Fibroblast of the conjunctiva (primary cell): ENCODE measurements around the gene HLA-DMB.
"Not testable (repeated sequence)": the region's sequence is repeated elsewhere in the genome, so short reads cannot be mapped to it uniquely, and the experiment has no call there.

Experiments used
- DNase-seq: peaks from one replicate; pipeline ENCODE4 v3.0.0-alpha.2; 2010; ENCODE audit warnings: low read depth

Gene HLA-DMB

DNA sequence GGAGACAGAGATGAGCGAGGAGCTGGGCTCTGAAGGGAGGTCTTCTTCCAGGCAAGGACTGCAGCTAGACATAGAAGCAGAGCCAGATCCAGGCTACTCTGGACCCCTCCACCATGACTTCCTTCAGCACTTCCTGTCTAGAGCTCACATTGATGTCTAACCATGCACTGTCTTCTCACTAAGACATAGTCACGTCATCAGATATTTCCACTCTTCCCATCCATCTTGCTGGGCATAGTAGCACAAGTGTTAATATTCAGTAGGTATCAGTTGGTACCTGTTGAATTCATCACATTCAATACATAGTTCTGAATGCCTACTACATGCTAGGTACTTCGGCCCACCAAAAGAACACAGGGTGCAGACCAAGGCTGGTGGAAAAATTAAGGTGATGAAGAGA lies 9.2 kb upstream of the HLA-DMB start:
- no peak for DNase-seq

GRCh38 chr6:32949113-32949512 lies 8.3 kb upstream of the HLA-DMB start:
- no peak for DNase-seq

DNA sequence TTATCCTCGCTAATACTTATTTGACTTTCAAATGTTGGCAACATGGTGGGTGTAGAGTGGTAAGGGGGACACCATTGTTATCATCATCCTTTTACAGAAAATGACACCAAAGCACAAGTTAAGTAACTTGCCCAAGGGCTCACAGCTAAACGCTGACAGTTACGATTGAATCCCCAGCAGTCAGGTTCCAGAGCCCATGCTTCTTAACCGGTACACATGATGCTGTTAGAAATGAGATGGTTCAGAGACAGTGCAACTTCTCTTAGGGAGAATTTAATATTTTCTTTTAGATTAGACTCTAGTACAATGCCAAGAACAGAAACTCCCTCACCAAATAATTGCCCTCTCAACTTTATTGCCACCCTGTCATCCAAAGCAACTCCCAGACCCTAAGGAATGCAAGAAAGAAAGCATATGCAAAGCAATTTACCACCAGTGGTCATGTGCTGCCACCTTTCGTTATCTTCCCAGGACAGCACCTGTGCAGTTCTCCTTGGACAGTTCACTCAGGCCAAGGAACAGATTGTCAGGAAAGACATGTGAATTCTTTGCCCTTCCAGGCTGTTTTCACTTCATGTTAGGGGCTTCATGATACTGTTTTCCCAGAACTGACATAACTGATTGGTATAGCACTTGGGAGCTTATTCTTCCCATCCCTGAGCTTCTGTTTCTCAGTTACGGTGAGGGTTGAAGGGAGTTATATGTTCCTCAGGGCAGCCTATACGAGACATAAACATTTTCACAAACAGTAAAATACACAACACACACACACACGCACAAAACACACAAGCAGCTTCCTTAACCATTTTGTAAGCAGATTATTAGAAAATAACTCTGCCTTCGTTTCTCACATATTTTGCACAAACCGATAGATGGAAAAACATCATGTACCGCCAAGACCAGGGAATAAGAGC lies 7.0 kb upstream of the HLA-DMB start:
- no peak for DNase-seq

DNA sequence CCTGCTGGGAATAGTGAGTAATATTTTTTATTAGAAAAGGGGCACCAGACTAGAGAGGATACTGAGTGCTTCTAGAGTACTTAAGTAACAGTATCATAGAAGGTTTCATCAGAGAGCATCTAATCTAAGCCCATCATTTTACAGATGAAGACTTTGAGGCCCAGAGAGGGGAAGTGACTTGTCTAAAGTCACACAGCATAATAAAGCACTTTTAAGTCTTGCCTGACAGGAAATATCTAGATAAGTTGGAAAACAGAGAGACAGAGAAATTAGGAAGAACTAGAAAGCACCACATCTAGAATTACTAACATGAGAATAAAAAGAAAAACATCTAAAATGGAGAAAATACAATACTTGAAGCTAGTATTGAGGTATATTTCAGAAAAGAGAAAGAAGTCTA lies 6.1 kb upstream of the HLA-DMB start:
- no peak for DNase-seq

- DNase-seq = no peak
Observed at GRCh38 chr6:32945953-32946352, 5.1 kb upstream of the HLA-DMB start.

GRCh38 chr6:32945108-32945760 lies 4.4 kb upstream of the HLA-DMB start:
- DNase-seq = no peak

GRCh38 chr6:32943864-32944649 lies 3.2 kb upstream of the HLA-DMB start:
- no peak for DNase-seq

DNA sequence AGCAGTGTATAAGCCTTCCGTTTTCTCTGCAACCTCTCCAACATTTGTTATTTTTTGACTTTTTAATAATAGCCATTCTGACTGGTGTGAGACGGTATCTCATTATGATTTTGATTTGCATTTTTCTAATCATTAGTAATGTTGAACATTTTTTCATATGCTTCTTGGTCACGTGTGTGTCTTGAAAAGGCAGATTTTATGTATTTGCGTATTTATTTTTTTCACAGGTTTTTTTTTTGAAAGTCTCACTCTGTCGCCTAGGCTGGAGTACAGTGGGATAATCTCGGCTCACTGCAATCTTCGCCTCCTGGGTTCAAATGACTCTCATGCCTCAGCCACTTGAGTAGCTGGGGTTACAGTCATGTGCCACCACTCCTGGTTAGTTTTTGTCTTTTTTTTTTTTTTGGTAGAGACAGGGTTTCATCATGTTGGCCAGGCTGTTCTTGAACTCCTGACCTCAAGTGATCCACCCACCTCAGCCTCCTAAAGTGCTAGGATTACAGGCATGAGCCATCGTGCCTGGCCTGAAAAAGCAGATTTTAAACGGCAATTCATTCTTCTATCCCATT lies 1.8 kb upstream of the HLA-DMB start:
- DNase-seq = not testable (repeated sequence)

DNA sequence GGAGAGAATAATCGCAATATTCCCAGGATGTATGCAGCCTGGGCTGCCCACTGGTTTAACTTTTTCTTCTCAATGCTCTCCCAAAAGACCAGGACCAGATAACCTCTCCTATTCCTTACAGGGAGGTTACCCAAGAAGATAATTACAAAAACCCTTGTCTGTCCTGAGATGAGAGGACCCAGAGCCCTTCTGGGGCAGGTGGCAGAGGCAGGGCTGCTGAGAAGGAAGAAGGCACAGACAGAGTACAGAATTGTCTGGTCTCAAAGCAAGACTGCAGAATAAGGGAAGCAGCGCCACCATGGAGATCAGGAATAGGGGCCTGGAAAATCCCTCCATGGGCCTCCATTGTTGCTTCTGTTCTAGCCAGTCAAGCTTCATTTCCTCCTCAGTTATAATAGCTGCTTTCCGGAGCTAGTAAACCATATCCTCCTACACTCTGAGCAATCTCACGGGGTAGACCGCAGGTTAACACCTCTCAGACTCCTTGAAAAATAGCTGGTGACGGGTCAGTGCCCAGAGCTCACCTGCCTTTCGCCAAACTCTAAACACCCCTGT lies 463 bp upstream of the HLA-DMB start:
- DNase-seq = no peak

- no peak for DNase-seq
Observed at GRCh38 chr6:32938494-32938893, 2.3 kb downstream of the HLA-DMB start.

DNA sequence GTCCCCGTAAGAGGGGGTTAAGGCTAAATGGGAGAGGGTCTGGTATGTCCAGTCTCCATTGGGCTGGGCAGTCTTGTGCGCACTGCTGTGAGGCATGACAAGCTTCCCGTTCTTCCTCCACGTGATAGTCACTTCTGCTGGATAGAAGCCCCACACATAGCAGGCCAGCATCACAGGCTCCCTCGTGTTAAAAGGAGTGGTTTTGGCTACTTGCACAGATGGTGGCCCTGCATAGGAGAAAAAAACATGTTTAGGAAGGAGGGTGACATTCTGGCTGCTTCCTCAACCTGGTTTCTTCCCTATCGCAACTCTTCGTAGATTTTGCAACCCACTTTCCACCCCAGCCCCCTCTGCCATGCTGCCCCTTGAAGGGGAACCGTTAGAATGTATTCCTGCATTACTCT lies 3.6 kb downstream of the HLA-DMB start:
- no peak for DNase-seq

GRCh38 chr6:32936239-32937152 lies 4.3 kb downstream of the HLA-DMB start:
- DNase-seq = no peak

DNA sequence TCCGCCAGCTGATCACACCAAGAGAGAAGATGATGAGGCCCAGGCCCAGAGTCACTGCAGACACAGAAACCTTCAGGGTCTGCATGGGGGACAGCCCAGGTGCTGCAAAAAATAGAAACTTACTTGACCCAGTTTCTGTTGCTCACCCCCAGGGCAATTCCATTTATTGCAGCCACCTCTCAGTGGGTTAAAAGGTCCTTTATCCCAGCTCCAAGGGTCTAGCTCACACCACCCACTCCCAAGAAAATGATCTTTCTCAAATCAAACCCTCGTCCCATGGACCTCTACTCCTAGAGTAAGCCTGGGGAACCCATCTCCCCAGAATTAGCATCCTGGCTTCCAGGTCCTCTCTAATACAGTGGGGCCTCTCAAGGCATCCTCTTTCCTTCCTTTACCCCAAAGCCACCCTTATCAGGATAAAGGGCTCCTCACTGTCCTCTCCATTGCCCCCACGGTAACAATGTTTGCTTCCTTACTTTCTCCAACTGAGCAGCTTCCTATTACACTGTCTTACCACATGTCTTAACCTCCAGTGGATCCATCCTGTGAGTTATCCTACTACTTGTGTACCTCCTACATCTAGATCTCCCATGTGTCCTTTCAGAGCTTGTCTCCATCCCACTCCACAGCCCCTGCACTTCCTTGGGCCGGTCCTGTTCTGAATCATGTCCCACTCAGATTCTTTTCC lies 5.1 kb downstream of the HLA-DMB start:
- DNase-seq = no peak

GRCh38 chr6:32933661-32934085 lies 7.2 kb downstream of the HLA-DMB start:
- peak; percentile 64 for DNase-seq

GRCh38 chr6:32932132-32932868 lies 8.5 kb downstream of the HLA-DMB start:
- no peak for DNase-seq

GRCh38 chr6:32931211-32931610 lies 9.6 kb downstream of the HLA-DMB start:
- no peak for DNase-seq

- no peak for DNase-seq
Observed at GRCh38 chr6:32922083-32922482, 18.7 kb downstream of the HLA-DMB start.

DNA sequence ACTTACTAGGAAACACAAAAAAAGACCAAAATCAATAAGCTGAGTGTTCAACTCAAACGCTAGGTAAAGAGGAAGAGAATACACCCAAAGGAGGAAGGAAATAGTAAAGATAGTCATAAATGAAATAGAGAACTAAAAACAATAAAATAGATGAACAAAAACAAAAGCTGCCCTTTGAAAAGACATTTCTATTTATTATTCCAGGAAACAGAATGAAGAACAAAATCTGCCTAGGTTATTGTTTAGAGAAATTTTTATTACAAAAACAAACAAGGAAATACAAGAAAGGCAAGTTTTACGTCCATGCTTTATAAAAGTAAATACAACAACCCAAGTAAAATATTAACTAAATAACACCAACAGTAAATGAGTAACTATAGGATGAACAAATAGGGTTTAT lies 20.1 kb downstream of the HLA-DMB start:
- no peak for DNase-seq

DNA sequence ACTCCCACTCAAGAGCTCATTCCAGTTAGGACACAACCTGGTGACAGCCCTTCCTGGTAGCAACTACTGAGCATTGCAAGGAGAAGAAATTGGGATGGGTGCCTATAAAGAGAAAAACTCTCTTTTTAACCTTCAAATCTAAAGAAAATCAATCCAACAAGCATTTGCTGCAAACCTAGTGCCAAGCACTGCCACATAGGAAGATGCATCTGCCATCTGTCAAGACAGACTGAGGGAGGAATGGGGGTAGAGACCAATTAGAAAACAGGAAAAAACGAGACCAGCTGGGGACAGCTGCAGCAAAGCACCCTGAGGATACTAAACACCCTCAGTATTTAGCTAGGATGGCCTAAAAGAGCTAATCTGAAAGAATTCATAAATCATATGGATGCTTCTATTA lies 27.9 kb downstream of the HLA-DMB start:
- no peak for DNase-seq

DNA sequence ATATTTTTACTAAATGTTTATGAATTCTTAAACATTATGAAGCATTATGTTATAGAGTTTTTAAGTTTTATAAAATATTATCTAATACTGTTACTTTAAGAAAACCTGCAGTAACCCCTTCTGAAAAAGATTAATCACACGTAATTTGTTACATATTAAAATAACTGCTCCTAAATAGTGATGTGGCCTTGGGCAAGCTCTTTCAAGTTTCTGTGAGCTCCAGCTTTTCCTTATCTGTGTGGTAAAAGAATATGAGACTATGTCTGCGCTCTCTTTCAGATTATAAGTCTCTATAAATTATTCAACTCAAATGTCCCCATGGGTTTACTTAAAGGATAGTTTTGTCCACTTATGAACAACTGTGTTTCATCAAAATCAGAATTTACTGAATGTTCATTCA lies 31.9 kb downstream of the HLA-DMB start:
- DNase-seq = no peak
